Duodenal mucosa (tissue), 2 donors: ENCODE measurements around the gene MAD1L1.

ENCODE experiments used
- H3K27ac ChIP-seq: one replicate; pipeline ENCODE4 v1.7.0; 2013; ENCODE audit warnings: low read depth, low read length
- H3K27me3 ChIP-seq, 2 donors: one replicate each; pipeline ENCODE4 v1.7.0; 2013; ENCODE audit warnings: low read length in 2 of 2, control low read depth in 1 of 2; ENCODE audit not compliant: insufficient read depth in 2 of 2, control insufficient read depth in 1 of 2
- H3K36me3 ChIP-seq, 2 donors: one replicate each; pipeline ENCODE4 v1.7.0; 2013; ENCODE audit warnings: low read length in 2 of 2, control low read depth in 1 of 2; ENCODE audit not compliant: insufficient read depth in 2 of 2, control insufficient read depth in 1 of 2
- H3K4me1 ChIP-seq, 2 donors: one replicate each; pipeline ENCODE4 v1.7.0; 2013; ENCODE audit warnings: low read length in 2 of 2, control low read depth in 1 of 2; ENCODE audit not compliant: insufficient read depth in 2 of 2, control insufficient read depth in 1 of 2
- H3K4me3 ChIP-seq, 2 donors: one replicate each; pipeline ENCODE4 v1.7.0; 2013; ENCODE audit warnings: low read length in 2 of 2, low read depth in 1 of 2
- H3K9ac ChIP-seq, 2 donors: one replicate each; pipeline ENCODE4 v1.7.0; 2013; ENCODE audit warnings: low read length in 2 of 2, low read depth in 1 of 2
- H3K9me3 ChIP-seq, 2 donors: one replicate each; pipeline ENCODE4 v1.7.0; 2013; ENCODE audit warnings: low read length in 2 of 2, control low read depth in 1 of 2; ENCODE audit not compliant: control insufficient read depth in 1 of 2

Gene MAD1L1

GRCh38 chr7:1938788-1939433 lies 293.8 kb downstream of the MAD1L1 start:
- no peak overlapping the region for H3K27ac ChIP-seq
- no peaks in the 10 kb centered on the region for H3K27me3 ChIP-seq
- peaks cover 0 to 13% of the 10 kb centered on the region in 2 donors for H3K4me1 ChIP-seq
- no peak overlapping the region for H3K9ac ChIP-seq
- no peaks in the 10 kb centered on the region for H3K9me3 ChIP-seq
- H3K36me3 ChIP-seq: peaks cover 0 to 5% of the 10 kb centered on the region in 2 donors
- H3K4me3 ChIP-seq: peak overlapping the region in 1 of 2 donors; percentile 59

- H3K36me3 ChIP-seq: peaks cover 0 to 5% of the 10 kb centered on the region in 2 donors
- no peak overlapping the region for H3K27ac ChIP-seq
- no peaks in the 10 kb centered on the region for H3K9me3 ChIP-seq
- H3K4me1 ChIP-seq: peaks cover 0 to 13% of the 10 kb centered on the region in 2 donors
- H3K4me3 ChIP-seq: no peak overlapping the region
- H3K27me3 ChIP-seq: no peaks in the 10 kb centered on the region
- H3K9ac ChIP-seq: no peak overlapping the region
These were observed 295.5 kb downstream of the MAD1L1 start for GRCh38 chr7:1937252-1937605.

DNA sequence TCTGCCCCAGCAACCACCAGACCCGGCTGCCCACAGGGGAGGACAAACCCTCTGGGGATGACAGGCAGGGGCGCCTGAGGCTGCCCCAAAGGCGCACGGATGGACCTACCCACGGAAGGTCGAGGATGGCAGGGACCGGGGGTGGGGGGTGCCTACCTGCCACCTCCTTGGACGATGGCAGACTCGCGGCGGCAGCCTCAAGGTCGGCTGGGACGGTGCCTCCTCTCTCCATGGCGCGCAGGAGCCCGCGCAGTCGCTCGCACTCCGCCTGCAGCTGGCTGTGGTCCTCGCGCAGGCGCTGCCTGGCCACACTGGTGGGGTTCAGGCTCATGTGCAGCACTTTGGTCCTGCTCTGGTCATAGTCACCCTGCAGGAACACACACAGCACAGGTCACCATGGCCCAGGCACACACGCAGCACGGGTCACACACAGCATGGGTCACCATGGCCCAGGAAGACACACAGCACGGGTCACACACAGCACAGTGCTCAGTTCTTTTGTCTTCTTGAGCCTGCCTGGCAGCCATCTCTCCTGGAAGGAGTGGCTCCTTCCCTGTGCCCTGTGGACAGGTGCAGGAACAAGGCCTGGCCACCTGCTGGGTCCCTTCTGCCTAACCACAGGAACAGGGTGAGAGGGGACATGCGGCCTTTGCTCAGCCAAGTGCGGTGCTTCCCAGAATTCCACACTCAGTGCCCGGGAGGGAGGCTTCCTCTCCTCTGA lies 296.1 kb downstream of the MAD1L1 start:
- H3K9me3 ChIP-seq: no peaks in the 10 kb centered on the region
- H3K4me3 ChIP-seq: no peak overlapping the region
- H3K4me1 ChIP-seq: peaks cover 0 to 13% of the 10 kb centered on the region in 2 donors
- H3K36me3 ChIP-seq: peaks cover 0 to 5% of the 10 kb centered on the region in 2 donors
- no peaks in the 10 kb centered on the region for H3K27me3 ChIP-seq
- no peak overlapping the region for H3K9ac ChIP-seq
- no peak overlapping the region for H3K27ac ChIP-seq

DNA sequence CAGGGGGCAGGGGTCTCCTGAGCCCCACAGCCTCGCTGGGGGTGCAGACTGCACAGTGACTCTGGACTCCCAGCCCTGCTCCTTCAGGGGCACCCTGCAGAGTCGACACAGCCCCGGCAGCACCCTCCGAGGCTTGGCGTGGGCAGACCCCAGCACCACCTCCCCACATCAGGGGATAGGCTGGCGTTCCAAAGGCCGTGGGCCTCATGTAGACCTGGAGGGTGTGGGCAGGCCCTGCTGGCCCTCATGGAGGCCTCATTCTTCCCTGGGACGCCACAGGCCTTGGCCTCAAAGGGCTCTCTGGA lies 296.8 kb downstream of the MAD1L1 start:
- peaks cover 0 to 5% of the 10 kb centered on the region in 2 donors for H3K36me3 ChIP-seq
- H3K9ac ChIP-seq: no peak overlapping the region
- no peaks in the 10 kb centered on the region for H3K27me3 ChIP-seq
- H3K27ac ChIP-seq: no peak overlapping the region
- no peak overlapping the region for H3K4me3 ChIP-seq
- no peaks in the 10 kb centered on the region for H3K9me3 ChIP-seq
- H3K4me1 ChIP-seq: peaks cover 0 to 12% of the 10 kb centered on the region in 2 donors

DNA sequence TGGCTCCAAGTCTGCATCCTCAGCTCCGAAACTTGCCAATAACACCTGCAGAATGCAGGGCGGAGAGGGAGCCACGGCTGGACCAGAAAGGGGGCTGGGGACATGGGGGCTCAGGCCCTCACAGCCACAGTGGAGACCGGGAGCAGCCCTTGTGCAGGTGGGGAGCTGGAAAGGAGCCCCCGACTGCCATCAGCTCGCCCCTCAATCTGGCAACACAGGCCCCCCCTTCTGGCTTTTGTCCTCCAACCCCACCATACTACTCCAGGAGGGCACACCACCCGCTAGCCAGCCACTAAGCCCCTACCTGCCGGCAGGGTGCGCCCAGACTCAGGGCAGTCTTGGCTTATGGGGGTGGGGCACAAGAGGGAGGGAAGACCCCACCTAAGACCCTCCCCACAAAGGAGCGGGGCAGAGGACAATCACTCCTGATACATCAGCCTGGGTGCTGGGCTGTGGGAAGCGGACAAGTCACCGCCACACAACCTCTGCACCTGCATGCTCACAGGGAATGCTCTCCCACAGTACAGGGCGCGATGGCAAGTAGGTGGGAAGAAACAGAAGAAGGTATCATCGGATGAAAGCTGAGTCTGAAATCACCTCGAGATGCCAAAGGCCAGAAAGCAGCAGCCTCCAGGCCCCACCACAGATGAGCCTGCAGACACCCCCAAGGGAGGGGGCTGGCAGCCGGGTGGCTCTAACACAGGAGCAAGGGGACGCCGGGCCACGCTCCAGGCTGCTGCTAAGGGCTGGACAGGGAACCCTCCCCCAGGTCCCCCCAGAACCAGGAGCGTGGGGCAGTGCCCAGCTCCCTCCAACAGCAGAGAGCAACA lies 297.4 kb downstream of the MAD1L1 start:
- Histone ChIP-seq H3K4me3 (no peak overlapping the region), H3K9me3 (no peaks in the 10 kb centered on the region), H3K27me3 (no peaks in the 10 kb centered on the region), H3K4me1 (peaks cover 0 to 8% of the 10 kb centered on the region in 2 donors), H3K36me3 (peaks cover 0 to 5% of the 10 kb centered on the region in 2 donors), H3K9ac (no peak overlapping the region), H3K27ac (no peak overlapping the region)

GRCh38 chr7:1934756-1935155 lies 298.0 kb downstream of the MAD1L1 start:
- Histone ChIP-seq H3K27me3 (no peaks in the 10 kb centered on the region), H3K9ac (no peak overlapping the region), H3K9me3 (no peaks in the 10 kb centered on the region), H3K4me1 (peaks cover 0 to 6% of the 10 kb centered on the region in 2 donors), H3K36me3 (peaks cover 0 to 5% of the 10 kb centered on the region in 2 donors), H3K27ac (no peak overlapping the region), H3K4me3 (no peak overlapping the region)

DNA sequence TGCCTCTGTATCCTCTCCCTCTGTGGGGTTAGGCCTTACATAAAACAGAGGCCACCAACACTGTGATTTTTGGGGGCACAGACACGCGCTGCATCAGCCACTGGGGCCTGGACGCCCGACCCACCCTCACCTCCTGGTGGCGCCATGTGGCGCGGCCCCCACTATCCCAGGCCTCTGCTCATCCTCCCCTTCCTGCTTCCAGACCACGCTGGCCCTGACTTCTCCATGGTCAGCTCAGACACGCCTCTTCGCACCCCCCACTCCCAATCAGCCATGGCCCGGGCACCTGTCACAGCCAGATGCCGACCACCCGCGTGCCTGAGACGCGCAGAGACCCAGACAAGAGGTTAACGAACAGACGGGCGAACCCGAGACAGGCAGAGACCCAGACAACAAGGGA lies 298.7 kb downstream of the MAD1L1 start:
- Histone ChIP-seq H3K27ac (no peak overlapping the region), H3K9ac (no peak overlapping the region), H3K4me1 (peaks cover 0 to under 1% of the 10 kb centered on the region in 2 donors), H3K4me3 (no peak overlapping the region), H3K36me3 (peaks cover 0 to 5% of the 10 kb centered on the region in 2 donors), H3K9me3 (no peaks in the 10 kb centered on the region), H3K27me3 (no peaks in the 10 kb centered on the region)

GRCh38 chr7:1933066-1933750 lies 299.5 kb downstream of the MAD1L1 start:
- Histone ChIP-seq H3K9ac (no peak overlapping the region), H3K36me3 (peaks cover 0 to 5% of the 10 kb centered on the region in 2 donors), H3K4me3 (no peak overlapping the region), H3K9me3 (no peaks in the 10 kb centered on the region), H3K27ac (no peak overlapping the region), H3K4me1 (peaks cover 0 to 8% of the 10 kb centered on the region in 2 donors), H3K27me3 (no peaks in the 10 kb centered on the region)

DNA sequence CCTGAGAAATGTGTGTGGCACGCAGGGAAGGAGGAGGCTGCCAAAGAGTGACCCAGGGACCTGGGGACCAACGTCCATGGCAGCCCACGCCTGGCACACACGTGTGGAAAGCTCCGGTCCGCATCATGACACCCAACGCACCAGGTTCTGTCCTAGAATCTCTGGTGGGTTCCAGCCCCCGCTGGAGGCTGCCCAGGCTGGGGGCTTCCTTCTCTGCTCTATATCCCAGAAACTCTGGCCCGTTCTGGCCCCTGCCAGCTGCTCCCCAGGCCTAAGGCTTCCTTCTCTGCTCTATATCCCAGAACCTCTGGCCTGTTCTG lies 300.8 kb downstream of the MAD1L1 start:
- H3K9ac ChIP-seq: no peak overlapping the region
- no peaks in the 10 kb centered on the region for H3K27me3 ChIP-seq
- H3K27ac ChIP-seq: no peak overlapping the region
- H3K4me3 ChIP-seq: no peak overlapping the region
- no peaks in the 10 kb centered on the region for H3K9me3 ChIP-seq
- H3K4me1 ChIP-seq: peaks cover 0 to 8% of the 10 kb centered on the region in 2 donors
- H3K36me3 ChIP-seq: peaks cover 0 to 5% of the 10 kb centered on the region in 2 donors
